HG03066 (cell line): Measurements from ENCODE around the gene XYLT1.
A peak's percentile ranks its signal among the peaks of the same experiment; 100 is the strongest.
"Not testable (repeated sequence)": the region's sequence is repeated elsewhere in the genome, so short reads cannot be mapped to it uniquely, and the experiment has no call there.

Experiments used
- ATAC-seq: cut with Tn5 transposase; IDR thresholded peaks from one replicate; pipeline ENCODE4 v1.9.1; 2021; ENCODE audit warnings: low read depth; ENCODE audit not compliant: unreplicated experiment

The XYLT1 gene

DNA sequence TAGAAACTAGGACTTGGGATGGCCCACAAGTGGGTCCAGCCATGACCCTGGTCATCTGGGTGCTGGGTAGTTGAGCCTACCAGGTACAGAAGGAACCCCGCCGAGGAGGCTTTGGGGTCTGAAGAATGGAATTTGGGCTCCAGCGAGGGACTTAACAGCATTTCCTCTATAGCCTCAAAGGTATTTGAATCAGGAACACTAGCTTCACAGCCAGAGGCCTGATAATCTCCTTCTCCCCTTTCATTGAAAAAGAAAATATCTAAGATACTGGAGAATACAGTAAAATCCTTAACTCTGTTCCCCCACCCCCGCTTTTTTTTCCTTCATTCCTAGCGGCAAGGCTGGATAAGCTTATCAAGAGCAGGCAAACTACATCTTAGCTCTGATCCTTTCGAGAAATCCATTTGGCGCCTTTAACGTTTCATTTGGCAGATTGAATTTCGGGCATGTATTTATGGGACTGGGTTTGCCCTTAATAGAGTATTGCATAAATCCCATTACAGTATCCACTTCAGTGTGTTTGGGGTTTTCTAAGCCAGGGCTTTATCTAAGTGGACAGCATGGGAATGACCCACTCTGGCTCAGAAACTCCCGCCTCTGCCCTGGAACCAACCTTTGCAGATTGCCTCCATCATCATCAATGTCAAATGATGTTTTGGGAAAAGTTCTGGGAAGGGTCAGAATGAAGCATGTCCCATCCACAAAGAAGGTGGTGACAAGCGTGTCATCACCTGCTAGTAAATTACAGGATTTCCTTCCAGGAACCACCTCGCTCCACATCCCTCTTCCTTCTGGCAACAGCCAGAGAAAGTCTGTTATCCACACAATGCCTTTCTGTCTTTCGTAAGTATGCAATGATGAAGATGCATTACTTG, 36.9 kb downstream of the XYLT1 start:
- no peak for ATAC-seq

DNA sequence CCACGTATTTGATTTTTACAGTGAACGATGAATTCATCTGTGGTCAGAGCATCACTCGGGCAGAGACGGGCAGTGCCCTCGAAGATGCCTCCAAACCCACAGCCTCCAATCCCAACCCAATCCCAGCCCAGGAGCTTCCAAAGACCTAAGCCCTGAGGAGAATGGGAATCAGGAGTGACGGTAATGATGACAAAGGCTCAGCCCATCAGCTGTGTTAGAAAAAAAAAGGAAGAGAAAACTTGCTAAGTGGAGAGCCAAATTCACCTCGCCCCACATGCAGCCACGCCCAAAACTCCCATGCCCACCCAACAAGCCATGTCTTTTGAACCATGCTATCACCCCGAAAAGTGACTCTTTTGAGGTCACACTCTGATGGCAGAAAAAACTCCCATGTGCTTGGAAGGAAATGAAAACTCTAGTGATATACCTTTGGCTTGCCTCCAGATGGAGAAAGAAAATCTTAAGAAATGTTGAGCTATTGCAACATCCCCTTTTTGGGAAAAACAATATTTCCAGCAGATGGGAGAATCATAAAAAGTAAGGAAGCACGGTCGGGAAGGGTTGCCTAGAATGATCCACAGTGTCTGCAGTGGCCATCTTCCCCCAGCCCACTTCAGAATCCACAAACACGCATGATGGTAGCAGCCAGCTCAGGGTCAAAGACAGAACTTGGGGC, 37.7 kb downstream of the XYLT1 start:
- ATAC-seq = no peak

DNA sequence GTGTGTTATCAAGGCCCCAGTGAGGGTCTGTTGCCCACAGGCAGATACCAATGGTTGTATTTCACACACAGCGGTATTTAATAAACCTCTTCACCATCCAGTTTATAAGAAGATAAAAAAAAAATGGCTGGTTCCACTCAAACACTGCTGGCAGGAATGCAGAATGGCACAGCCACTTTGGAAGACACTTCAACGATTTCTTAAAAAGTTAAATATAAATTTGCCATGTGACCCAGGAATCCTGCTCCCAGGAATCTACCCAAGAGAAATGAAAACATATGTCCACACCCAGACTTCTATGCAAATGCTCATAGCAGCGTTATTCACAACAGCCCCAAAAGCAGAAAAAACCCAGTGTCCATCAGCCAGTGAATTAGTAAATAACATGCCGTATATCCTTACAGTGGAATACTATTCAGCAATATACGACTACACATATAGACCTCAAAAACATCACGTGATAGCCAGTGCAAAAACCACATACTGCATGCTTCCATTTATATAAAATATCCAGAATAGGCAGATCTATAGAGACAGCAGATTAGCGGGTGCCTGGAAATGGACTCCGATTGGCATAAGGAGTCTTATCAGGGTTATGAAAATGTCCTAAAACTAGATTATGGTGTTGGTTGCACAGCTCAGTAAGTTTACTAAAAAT, 38.7 kb downstream of the XYLT1 start:
- ATAC-seq = no peak

DNA sequence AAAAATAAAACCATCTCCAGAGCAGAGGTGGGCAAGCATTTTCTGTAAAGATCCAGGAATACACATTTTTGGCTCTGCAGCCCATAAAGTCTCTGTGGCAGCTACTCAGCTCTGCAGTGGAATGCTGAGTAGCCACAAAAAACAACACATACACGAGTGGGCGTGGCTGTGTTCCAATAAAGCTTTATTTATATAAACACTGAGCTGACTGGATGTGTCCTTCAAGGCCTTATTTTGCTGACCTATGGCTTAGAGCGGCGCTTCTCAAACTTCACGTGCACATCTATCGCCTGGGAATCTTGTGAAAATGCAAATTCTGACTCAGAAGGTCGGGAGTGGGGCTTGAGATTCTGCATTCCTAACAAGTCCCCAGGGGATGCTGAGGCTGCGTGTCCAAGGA, 39.7 kb downstream of the XYLT1 start:
- no peak for ATAC-seq

DNA sequence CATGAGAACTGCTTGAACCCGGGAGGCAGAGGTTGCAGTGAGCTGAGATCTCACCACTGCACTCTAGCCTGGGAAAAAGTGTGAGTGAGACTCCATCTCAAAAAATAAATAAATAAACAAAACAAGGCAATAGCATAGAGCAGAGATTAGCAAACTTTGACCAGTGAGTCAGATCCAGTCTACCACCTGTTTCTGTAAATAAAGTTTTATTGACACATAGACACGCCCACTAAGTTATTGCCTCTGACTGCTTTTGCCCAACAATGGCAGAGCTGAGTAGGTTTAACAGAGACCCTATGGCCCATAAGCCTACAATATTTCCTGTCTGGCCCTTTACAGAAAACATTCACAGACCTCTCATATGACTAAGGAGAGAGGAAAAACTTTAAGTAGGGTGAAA, 44.3 kb downstream of the XYLT1 start:
- no peak for ATAC-seq

DNA sequence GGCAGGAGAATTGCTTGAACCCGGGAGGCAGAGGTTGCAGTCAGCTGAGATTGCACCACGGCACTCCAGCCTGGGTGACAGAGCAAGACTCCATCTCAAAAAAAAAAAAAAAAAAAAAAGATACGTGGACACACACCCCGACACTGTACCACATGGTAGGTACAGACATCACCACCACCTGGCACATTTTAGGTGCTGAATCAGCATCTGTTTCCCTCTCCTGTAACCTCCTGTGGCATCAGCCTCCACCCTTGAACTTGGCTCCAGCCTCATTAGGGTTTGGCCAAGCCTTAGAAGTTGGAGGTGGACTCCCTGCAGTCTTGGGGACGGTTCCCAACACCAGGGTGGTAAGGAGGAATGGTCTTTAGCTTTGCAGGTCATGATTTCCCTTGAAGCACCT, 46.0 kb downstream of the XYLT1 start:
- no peak for ATAC-seq

DNA sequence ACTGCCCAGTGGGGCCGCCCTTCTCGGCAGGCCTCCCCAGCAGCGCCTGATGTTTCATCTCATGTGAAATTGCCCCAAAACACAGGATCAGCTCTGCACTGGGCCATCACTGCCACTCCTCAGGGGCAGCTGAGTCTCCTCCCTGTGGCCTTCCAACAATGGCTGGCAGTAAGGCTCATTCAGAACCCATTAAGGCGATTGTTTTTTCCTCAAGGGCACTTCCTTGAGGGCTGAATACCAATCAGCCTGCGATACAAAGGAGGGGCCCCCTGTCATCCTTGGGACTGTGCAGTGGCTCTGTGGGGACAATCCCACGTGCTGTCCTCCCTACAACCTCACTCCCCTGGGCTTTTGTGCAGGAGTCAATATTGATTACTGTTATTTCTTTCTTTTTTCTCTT, 47.5 kb downstream of the XYLT1 start:
- no peak for ATAC-seq

DNA sequence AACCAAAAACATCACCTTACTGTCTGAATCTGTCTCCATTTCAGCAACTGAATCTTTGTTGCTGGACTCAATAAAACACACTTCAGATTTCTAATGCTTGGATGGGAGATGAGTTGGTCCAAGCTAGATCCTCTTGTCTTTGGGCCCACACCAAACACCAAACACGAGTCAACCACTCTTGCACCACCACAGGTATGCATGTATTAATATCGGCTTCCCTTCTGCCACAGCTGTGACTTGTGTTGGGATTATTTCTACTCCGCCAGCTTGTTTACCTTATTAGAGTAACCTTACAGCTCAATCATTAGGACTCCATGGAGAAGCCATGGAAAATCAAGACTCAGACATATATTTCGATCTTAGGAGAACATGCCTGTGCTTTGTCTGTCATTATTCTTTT, 49.9 kb downstream of the XYLT1 start:
- ATAC-seq = no peak

DNA sequence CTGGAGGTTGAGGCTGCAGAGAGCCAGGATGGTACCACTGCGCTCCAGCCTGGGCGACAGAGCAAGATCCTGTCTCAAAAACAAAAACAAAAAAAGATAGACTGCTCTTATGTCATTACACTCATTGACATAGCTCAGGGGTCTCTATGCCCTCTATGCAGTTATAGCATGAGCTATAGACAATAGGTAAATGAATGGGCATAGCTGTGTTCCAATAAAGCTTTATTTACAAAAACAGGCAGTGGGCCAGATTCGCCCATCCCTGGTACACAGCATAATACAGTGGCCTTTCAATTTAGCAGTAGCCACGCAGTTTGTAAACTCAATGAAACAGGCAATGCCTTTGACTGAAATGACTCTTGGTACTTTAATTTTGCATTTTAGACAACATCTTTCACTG, 51.5 kb downstream of the XYLT1 start:
- ATAC-seq = no peak

DNA sequence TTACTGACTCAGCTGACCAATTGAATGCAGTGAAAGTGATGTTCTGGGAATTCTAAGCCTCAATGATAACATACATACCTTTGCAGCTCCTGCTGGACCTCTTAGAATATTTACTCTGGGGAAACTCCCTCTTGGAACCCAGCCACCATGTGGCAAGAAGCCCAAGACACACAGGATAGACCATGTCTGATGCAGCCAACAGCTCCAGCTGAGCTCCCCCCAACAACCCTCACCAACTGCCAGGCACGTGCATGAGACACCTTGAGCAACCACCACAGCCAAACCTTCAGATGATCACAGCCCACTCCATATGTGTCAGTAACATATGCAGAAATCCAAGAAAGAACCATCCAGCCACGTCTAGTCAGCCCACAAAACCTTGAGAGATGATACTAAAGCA, 53.0 kb downstream of the XYLT1 start:
- ATAC-seq = no peak

DNA sequence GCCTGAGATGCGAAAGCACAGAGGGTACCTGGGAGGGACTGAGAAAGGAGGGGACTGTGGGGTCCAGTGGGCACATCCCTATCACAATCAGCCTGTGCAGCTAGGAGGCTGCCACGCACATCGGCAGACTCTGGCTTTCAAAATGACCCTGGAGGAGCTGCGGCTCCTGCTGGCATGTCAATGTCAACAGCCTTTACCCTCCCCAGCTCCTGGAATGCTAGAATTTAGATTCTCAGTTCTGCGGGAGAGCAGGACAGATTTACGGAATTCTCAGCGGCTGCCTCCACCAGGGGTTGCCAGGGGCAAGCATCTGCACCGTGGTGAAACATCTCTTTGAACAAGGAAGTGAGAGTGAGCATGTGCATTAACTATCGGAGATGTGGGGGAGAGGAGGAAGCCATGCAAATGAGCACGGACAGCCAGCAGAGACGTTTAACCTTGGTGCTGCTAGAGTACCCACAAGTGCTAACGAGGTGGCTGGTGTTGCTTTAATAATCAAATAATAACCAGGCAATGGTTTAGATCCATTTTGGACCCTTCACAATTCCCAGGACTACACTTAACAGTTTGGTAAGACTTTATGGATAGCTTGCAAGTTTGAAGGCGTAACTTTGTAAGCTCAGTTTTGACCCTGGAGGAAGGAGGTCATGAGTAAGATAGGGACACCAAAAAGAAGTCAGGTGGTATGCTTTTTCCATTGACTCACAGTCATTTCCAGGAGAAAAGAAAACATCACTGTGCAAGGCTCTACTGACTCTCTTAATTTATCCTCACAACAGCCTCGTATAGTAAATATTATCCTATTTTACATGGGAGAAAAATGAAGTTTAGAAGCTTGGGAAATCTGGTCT, 54.1 kb downstream of the XYLT1 start:
- ATAC-seq = peak; percentile 95

DNA sequence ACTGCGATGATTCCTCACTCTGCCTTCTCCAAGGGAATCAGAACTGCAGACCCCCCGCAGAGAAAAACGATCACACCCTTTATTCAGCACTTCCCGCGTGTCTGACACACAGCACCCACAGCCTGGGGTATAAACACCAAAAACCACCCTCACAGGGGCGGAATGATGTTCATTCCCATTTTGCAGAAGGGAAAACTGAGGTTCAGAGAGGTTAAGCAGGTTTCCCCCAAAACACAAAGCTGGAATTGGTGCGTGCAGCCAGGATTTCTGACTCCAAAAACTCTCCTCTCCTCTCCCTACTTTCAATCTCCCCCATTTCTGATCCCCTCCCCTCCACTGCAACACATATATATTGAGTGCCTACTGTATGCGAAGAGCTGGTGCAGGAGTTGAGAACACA, 55.8 kb downstream of the XYLT1 start:
- ATAC-seq = no peak

DNA sequence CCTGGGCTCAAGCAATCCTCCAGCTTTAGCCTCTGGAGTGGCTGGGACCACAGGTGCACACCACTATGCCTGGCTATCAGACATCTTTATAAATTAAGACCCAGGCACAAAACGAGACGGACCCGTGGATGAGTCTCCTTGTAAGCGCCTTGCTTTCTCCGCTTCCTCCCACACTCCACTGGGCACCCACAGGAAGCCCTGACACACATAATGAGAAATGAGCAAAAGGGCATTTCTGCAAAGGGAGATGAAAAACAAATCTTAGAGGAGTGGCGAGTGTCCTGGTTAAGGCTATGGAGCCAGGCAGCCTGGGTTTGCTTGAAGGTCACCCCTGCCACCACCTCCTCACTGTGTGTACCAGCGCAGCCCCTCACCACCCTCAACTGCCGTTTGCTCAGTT, 56.3 kb downstream of the XYLT1 start:
- ATAC-seq = no peak

DNA sequence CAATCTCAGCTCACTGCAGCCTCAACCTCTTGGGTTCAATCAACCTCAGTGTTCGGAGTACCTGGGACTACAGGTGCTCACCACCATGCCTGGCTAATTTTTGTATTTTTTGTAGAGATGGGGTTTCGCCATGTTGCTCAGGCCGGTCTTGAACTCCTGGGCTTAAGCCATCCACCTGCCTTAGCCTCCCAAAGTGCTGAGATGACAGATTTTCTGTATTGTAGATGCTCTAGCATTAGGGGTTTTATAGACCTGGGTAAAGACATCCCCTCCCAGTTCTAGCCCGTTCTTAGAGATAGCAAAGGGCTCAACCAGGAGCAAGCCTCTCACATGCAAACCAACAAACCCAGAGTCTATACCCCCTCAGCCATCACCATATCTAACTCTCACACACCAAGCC, 57.3 kb downstream of the XYLT1 start:
- ATAC-seq = no peak

DNA sequence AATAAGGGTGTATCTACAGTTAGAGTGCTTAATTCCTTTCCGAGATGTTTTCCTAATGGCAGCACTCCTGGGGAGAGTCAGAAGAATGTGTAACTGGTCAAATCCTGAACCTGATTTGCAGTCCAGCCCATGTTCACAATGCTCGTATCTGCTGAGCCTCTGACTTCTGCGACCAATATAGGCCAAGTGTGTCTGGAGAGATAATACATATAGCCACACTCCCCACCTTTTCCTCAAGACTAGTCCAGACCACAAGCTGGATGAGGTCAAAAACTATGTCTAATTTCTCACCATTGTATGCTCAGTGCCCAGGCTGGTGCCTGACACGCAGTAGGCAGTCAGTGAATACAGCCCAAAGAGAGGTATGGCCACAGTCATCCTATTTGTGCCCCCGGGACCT, 58.0 kb downstream of the XYLT1 start:
- ATAC-seq = no peak

DNA sequence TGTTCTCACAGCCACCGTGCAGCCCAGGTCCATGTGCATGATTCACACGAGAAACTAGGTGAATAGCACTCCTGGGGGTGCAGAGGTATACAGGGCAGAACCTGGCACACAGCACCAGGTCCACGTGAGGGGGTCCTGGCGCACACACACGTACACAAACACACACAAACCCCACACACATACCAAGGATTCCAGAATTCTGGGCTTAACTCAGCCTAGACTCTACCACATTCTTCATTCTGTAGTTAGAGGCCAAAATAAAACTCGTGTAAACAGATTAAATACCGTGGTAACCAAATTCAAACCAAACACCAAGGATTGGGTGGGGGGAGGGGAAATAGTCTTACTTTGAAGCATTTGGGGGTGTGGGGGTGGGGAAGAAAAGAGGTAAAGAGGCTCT, 58.5 kb downstream of the XYLT1 start:
- ATAC-seq = no peak

DNA sequence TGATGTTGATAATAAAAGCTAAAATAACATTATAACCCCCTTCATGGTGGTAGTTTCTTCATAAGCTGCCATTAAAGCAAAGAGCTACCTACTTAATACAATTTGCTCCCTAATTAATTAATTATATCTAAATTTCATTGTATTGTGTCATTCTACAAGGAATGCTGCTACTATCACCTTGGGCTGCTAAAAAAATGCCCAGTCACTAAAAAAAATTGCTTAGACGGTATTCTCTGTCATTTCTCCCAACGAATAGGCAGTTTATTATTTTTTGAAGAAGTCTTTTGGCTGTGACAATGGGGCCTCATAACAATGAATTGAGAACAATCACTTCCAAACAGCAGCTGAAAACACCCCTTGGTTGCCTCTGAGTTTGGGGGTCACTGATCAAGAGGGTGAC, 59.5 kb downstream of the XYLT1 start:
- no peak for ATAC-seq

DNA sequence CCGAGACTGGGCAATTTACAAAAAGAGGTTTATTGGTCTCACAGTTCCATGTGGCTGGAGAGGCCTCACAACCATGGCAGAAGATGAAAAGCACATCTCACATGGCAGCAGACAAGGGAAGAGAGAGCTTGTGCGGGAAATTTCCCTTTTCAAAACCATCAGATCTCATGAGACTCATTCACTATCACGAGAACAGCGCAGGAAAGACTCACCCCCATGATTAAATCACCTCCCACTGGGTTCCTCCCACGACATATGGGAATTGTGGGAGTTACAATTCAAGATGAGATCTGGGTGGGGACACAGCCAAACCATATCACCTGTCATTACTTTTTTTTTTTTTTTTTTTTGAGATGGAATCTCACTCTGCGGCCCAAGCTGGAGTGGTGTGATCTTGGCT, 60.4 kb downstream of the XYLT1 start:
- ATAC-seq = not testable (repeated sequence)

DNA sequence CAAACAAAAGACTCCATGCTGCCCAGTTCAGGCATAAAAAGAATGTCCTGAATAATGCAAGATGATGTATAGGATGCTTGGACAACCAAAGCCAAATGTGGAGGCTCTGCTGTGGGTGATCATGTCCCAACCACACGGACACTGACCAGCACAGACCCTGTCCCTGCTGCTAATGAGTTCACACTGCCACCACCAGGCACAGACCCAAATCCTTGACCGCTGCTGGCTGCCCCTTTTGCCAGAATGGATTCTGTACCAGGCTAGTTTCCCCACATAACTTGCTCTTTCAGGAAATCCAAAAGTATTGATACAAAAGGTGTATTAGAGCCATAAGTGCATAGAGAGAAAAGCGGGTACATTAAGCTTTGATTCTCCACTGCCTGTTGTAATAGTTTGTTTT, 60.9 kb downstream of the XYLT1 start:
- no peak for ATAC-seq

DNA sequence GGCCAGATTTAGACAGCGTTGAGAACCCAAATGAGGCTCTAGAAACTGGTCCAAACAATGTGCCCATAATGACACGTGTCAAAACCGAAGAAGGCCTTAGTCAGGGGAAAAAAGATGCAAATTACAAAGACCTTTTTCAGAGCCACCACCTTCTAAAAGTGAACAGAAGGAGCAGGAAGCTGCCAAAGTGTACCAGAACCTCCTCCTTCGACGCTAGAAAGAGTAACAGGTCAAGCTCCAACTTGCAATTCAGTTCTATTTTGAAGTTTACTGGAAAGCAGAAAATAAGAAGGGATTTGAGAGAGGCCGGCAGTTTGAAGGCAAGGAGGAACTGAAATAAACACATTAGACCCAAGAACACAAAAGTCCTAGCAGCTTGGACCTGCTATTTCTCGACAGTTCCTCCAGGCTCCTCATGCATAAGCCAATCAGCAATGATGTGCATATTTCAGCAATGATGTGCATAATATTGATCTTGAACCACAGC, 61.8 kb downstream of the XYLT1 start:
- ATAC-seq = peak; percentile 70

DNA sequence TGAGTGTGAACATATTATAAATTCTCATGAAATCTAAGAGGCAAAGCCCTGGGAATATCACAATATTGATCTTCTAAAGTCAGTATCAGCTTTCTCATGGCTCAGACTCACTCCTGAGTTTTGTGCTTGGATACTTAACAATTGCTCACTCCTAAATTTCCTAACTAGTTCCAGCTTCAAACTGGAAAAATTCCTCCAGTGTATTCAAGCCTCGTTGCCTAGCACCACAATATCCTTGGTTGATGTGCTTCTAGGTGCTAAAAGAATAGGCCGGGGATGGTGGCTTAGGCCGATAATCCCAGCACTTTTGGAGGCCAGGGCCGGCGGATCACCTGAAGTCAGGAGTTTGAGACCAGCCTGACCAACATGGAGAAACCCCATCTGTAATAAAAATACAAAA, 62.5 kb downstream of the XYLT1 start:
- no peak for ATAC-seq
